NCI-H345 treated with DMSO at 0.1 percent for 48 hours (cell line): ENCODE data around the gene CDC42EP1.
"Not testable (repeated sequence)": the region's sequence is repeated elsewhere in the genome, so short reads cannot be mapped to it uniquely, and the experiment has no call there.

Source experiments
- DNase-seq: peaks from one replicate; lab custom pipeline; 2025; ENCODE audit not compliant: unreplicated experiment; lab: John Stamatoyannopoulos, UW

The CDC42EP1 gene

DNA sequence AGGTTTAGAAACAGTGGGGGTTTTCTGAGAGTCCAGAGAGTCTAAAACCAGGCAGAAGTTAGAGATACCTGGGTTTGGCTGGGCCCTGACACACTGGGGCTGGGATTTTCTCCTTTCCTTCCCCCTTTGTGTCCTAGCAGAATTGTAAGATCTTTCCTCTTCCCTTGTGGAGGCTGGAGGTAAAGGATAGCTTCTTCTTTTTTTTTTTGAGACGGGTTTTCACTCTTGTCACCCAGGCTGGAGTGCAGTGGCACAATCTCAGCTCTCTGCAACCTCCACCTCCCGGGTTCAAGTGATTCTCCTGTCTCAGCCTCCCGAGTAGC, 49.8 kb downstream of the CDC42EP1 start:
- DNase-seq = not testable (repeated sequence)

DNA sequence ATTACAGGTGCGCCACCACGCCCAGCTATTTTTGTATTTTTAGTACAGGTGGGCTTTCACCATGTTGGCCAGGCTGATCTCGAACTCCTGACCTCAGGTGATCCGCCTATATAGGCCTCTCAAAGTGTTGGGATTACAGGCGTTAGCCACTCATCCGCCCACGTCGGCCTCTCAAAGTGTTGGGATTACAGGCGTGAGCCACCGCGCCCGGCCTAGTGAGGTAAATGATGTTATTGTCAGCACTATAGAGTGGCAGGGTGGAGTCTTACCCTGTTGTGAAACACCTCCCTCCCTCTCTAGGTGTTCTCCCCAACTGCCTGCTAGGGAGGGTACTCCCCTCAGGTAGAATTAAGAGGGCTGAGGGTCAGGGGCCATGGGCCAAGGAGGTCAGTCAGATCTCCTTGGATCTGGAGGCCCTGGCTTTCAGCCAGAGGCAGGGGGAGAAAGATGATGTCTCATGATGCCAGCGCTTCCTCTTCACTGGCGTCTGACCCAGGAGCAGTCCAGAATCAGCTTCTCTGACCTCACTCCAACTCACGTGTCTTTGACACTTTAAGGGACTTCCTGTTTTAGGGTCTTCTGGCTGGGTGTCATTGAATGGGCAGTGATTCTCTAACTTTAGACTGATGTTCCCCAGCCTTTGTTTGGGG, 50.3 kb downstream of the CDC42EP1 start:
- no peak for DNase-seq

DNA sequence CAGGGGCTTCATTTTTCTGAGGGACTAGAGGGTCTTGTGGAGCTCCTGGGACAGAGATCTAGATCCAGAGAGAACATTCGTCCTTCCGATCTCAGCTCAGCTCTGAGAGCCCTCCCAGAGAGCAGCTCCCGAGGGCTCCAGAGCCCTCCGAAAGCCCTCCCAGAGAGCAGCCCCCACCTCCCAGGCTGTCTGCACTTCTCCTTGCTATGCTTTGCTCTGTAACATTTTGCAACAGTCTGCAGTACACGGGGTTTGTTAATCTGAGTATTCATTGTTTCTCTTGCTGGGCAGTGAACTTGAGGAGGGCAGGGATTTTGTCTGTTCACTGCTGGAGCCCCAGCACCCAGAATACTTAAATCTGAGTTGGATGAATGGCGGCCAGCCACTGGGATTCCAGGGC, 50.9 kb downstream of the CDC42EP1 start:
- no peak for DNase-seq

DNA sequence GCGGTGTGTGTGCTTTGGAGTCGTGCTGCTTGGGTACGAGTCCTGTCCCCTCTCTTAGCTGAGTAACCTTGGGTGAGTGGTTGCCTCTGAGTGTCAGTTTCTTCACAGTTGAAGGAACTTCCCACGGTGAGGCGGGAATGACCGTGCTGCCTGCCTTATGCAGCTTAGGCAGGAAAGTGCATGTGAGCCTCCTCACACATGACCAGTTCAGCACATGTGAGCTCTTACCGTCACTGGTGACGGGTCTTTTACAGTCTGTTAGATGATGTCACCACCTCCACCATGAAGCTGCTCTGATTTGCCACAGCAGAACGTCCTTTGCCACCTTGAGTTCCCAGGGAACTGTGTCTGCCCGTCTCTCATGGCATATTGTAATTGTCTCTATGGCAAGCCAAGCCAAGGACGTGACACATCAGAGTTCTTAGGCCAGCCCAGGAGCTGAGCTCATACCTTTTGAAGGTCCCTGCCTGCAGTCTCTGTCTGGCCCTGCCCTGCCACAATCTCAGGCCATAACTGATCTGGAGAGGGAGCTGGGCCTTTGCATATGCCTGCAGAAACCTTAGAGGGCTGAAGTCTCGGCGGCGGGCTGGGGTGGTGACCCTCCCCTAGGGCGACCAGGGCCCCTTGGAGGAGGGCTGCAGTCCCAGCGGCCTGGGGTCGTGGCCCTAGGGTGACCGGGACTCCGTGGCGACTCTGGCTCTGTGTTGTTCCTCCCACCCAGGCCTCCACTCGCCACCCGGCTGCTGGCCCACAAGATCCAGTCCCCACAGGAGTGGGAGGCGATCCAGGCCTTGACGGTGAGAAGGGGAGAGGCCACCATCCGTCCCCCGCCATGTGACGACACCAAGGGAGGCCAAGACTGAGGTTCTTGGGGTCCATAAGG, 56.2 kb downstream of the CDC42EP1 start:
- no peak for DNase-seq

DNA sequence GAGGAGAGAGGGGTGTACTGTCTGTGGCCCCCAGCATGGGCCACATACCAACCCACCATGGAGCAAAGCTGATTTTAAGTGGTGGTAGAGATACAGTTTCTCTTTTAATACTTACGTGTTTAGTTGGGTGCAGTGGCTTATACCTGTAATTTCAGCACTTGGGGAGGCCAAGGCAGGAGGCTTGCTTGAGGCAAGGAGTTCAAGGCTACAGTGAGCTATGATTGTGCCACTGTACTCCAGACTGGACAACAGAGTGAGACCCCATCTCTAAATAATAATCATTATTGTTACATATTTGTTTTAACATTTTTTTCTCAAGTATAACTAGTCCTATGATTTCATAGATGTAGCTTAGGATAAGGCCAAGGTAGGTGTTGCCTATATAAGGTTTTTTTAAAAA, 57.2 kb downstream of the CDC42EP1 start:
- no peak for DNase-seq

DNA sequence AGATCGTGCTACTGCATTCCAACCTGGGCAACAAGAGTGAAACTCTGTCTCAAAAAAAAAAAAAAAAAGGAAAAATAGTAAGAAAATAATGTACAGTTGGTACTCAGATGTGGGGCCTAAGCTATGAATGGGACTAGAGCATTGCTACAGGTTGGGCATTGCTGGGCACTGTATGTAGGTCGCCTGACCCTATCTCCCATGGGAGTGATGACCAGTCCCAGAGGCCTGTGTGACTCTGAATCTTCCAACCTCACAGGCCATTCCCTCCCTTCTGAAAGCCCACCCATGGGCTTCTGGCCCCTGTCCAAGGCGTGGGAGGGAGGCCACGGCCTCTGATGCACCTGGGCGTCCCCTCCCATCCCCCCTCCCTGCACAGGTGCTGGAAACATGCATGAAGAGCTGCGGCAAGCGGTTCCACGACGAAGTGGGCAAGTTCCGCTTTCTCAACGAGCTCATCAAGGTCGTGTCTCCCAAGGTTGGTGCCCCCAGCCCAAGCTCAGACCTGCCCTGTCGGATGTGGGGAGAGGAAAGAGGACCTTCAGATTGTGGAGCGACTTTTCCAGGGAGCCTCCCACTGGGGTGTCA, 57.9 kb downstream of the CDC42EP1 start:
- DNase-seq = no peak

DNA sequence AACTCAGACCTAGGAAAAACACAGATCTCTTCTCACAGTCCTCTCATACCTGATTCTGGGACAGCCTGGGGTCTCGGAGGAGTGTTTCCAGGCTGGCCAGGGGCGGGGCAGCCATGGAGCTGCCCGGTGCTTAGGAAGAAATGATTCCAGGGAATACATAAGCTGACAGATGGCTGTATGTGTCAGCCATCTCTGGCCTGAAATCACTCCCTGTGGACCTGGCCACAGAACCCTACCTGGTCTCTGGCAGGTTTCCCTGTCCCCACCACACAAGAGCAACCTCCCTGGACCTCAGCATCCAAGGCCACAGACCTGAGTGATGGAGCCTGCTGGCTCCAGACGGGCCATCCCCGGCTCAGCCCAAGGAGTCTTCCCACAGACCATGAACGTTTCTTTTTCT, 58.4 kb downstream of the CDC42EP1 start:
- no peak for DNase-seq
